Right lobe of liver (tissue), 6 donors: ENCODE data around the gene PLA2G4A. TPM values are rescaled to one million over a fixed set of nuclear protein-coding genes. Genes with fewer than 3 reads are reported as not detected.

Source experiments
- ATAC-seq, 4 donors: fragments of 200-7000 bp; cut with Tn5 transposase; one replicate each; pipeline ENCODE4 v1.9.1; 2020; ENCODE audit warnings: mild to moderate bottlenecking in 4 of 4, moderate library complexity in 4 of 4
- DNase-seq, 3 donors: peaks; one replicate each; pipeline ENCODE4 v3.0.0-alpha.2; 2020
- H3K27ac ChIP-seq, 3 donors: fragments of 200-600 bp; one replicate each; pipeline ENCODE4 v1.8.0; 2022
- H3K27me3 ChIP-seq, 2 donors: fragments of 200-600 bp; one replicate each; pipeline ENCODE4 v1.8.0; 2022
- H3K36me3 ChIP-seq, 4 donors: fragments of 200-600 bp; sonication (generic) in 1 of 4; one replicate each; pipeline versions ENCODE4 v1.5.1 to v1.8.0; 2017 to 2022; ENCODE audit warnings: control low read depth in 1 of 4
- H3K4me1 ChIP-seq, 4 donors: fragments of 200-600 bp; sonication (generic) in 1 of 4; one replicate each; pipeline versions ENCODE4 v1.5.1 to v1.8.0; 2017 to 2022; ENCODE audit warnings: control low read depth in 1 of 4
- H3K4me3 ChIP-seq, 3 donors: fragments of 200-600 bp; one replicate each; pipeline ENCODE4 v1.8.0; 2022
- H3K9me3 ChIP-seq, 4 donors: fragments of 200-600 bp; sonication (generic) in 1 of 4; one replicate each; pipeline versions ENCODE4 v1.5.1 to v1.8.0; 2017 to 2022; ENCODE audit warnings: control low read depth in 1 of 4
- POLR2A ChIP-seq: fragments of 450-650 bp; IDR thresholded peaks from one replicate; pipeline ENCODE4 v1.6.1; 2017; ENCODE audit warnings: antibody characterized with exemption, mild to moderate bottlenecking
- WGBS: methylation state at CpG from one replicate; pipeline ENCODE4 v1.1.6; 2018; ENCODE audit warnings: low coverage, low lambda C conversion rate; ENCODE audit not compliant: insufficient coverage; ENCODE audit errors: missing lambda C conversion rate; 5-methylcytosine and 5-hydroxymethylcytosine counted together
- intact Hi-C, 2 donors: fragments of 100-400 bp; cut with DNase I; formaldehyde crosslinking; loops; one replicate each; pipeline versions ENCODE4 v1.11.2 to v1.14.1; 2022
- total RNA-seq, 6 experiments: library from RNA; depleted of rRNA in 2 of 6; stranded (reverse); fragments of >200 nt in 2 of 6; fragmentation: NEBNext Ultra II Directional in 3 of 6; extraction: Animal tissue kit (Norgen Biotek cat#: 25700) in 3 of 6; gene quantifications; one replicate each; pipeline versions ENCODE4 v1.1.0 to v1.2.4, GENCODE V29; 2016 to 2023
- TF ChIP-seq, protein P1 (sequence below), 4 donors: fragments of 200-600 bp in 3 of 4; fragments of 450-650 bp in 1 of 4; IDR thresholded peaks; one replicate each; pipeline versions ENCODE4 v1.5.1 to v1.8.0; 2016 to 2022; ENCODE audit warnings: antibody characterized with exemption in 4 of 4, mild to moderate bottlenecking in 2 of 4
- donor health status: DM: no; HTN: yes; CAD: no.
- donor health status: DM: no; HTN: no; CAD: no.
- donor health status: DM: no; HTN: no; CAD: no.
- donor health status: DM: no; HTN: yes; CAD: no.
- donor health status: DM: no; HTN: yes; CAD: no.

Gene PLA2G4A
- total RNA-seq, 6 experiments from 2014 or later, result 0.12 to 1.7 (median 0.98) TPM

DNA sequence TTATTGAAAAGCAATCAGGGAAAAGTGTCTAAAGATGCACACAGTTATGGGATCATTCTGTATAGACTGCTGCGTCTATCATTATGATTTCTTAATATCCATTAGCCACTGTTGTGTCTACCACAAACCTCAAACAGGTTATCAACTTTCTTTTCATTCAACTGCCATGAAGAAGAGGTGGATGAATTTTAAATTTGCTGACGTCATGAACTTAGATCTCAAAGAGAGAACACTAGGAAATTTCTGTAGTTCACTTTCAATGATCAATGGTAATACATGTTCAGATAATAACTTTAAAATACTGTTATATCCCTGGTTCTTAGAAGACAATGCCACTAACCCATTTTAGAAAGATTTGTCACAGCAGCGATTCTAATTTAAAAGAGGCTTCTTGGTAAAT is 6.7 kb downstream of the PLA2G4A start:
- ATAC-seq (no peak), DNase-seq (no peak)
- no peaks in the 10 kb centered on the region for H3K4me1 ChIP-seq
- H3K27ac ChIP-seq, result no peak overlapping the region
- no peaks in the 10 kb centered on the region for H3K36me3 ChIP-seq
- H3K27me3 ChIP-seq, result no peaks in the 10 kb centered on the region
- WGBS, result 51% methylated on average over 3 of the region's 3 CpGs
- TF ChIP-seq, protein P1, sequence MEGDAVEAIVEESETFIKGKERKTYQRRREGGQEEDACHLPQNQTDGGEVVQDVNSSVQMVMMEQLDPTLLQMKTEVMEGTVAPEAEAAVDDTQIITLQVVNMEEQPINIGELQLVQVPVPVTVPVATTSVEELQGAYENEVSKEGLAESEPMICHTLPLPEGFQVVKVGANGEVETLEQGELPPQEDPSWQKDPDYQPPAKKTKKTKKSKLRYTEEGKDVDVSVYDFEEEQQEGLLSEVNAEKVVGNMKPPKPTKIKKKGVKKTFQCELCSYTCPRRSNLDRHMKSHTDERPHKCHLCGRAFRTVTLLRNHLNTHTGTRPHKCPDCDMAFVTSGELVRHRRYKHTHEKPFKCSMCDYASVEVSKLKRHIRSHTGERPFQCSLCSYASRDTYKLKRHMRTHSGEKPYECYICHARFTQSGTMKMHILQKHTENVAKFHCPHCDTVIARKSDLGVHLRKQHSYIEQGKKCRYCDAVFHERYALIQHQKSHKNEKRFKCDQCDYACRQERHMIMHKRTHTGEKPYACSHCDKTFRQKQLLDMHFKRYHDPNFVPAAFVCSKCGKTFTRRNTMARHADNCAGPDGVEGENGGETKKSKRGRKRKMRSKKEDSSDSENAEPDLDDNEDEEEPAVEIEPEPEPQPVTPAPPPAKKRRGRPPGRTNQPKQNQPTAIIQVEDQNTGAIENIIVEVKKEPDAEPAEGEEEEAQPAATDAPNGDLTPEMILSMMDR (IDR thresholded peaks at IDR 0.05), result no peak
- no peak for TF ChIP-seq POLR2A
- no peaks in the 10 kb centered on the region for H3K9me3 ChIP-seq
- H3K4me3 ChIP-seq, result no peak overlapping the region
- intact Hi-C loops, result no loop called here

GRCh38 chr1:186837806-186838205 is 9.1 kb downstream of the PLA2G4A start:
- Histone ChIP-seq H3K27ac (no peak overlapping the region), H3K27me3 (no peaks in the 10 kb centered on the region)
- 52% methylated on average over 4 of the region's 4 CpGs for WGBS

GRCh38 chr1:186838380-186839040 is 9.8 kb downstream of the PLA2G4A start:
- Histone ChIP-seq H3K36me3 (no peaks in the 10 kb centered on the region), H3K9me3 (no peaks in the 10 kb centered on the region), H3K27me3 (no peaks in the 10 kb centered on the region), H3K4me1 (no peaks in the 10 kb centered on the region), H3K27ac (no peak overlapping the region), H3K4me3 (no peak overlapping the region)
- TF ChIP-seq, protein P1 (IDR thresholded peaks at IDR 0.05), result no peak
- TF ChIP-seq POLR2A, result no peak
- intact Hi-C loops, result no loop called here
- WGBS, result 12% methylated on average over 2 of the region's 2 CpGs
- no peak for ATAC-seq
- no peak for DNase-seq

More at GRCh38 chr1:186837806-186838205, 9.1 kb downstream of the PLA2G4A start:
- ATAC-seq (no peak), DNase-seq (no peak)
- no peaks in the 10 kb centered on the region for H3K36me3 ChIP-seq
- TF ChIP-seq POLR2A, result no peak
- TF ChIP-seq, protein P1 (IDR thresholded peaks at IDR 0.05), result no peak
- H3K4me3 ChIP-seq, result no peak overlapping the region
- intact Hi-C loops, result no loop called here
- H3K9me3 ChIP-seq, result no peaks in the 10 kb centered on the region
- H3K4me1 ChIP-seq, result no peaks in the 10 kb centered on the region

DNA sequence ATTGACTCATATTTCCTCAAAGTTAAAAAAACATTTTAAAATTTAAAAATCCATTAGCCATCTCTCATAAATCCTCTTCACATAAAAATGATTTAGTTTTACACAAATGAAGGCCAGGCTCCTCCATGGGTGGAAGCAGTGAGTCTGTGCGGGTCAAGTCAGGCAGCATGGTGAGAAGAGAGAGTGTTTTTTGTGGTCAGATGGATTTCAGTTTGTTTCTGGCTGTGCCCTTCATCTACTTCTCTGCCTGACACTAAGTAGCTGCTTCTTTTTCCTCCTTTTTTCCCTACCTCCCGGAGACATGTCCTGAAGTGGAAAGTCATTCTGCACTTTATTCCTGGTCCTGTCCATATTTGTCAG is 10.3 kb downstream of the PLA2G4A start:
- intact Hi-C loops, result no loop called here
- WGBS, result 27% methylated on average over 1 of the region's 2 CpGs
- Histone ChIP-seq H3K9me3 (no peaks in the 10 kb centered on the region), H3K36me3 (no peaks in the 10 kb centered on the region), H3K27ac (no peak overlapping the region), H3K27me3 (no peaks in the 10 kb centered on the region), H3K4me3 (no peak overlapping the region), H3K4me1 (no peaks in the 10 kb centered on the region)
- TF ChIP-seq, protein P1 (IDR thresholded peaks at IDR 0.05), result no peak
- TF ChIP-seq POLR2A, result no peak
- ATAC-seq, result no peak
- no peak for DNase-seq
